ENCODE results near the gene ANKZF1. TPM values are rescaled to one million over a fixed set of nuclear protein-coding genes. Genes with fewer than 3 reads are reported as not detected.

ANKZF1 gene
- total and polyA plus RNA-seq, 10 of the 15 experiments (the other 5 are each of a cell fraction or from before 2014, with no cell fraction given): 3.1 to 104 (median 35.0) TPM

- no peak for TF ChIP-seq REST (IDR thresholded peaks at IDR 0.05; ENCODE audit: low read depth, low read length)
- no peak for TF ChIP-seq ZNF592 (IDR thresholded peaks at IDR 0.05)
- TF ChIP-seq CBX3 (IDR thresholded peaks at IDR 0.05; ENCODE audit: borderline replicate concordance, low read depth): no peak
- TF ChIP-seq SREBF1 (IDR thresholded peaks at IDR 0.05; ENCODE audit: low read length): no peak
- TF ChIP-seq BCL11A (IDR thresholded peaks at IDR 0.05; ENCODE audit: low read depth, low read length): no peak
- no peak for TF ChIP-seq USF1 (IDR thresholded peaks at IDR 0.05; ENCODE audit: borderline replicate concordance, extremely low read length, insufficient read depth, low read depth, low read length)
- no peak for TF ChIP-seq RAD21 (IDR thresholded peaks at IDR 0.05; ENCODE audit: insufficient read depth, low read depth, low read length)
- peak; percentile 50 for TF ChIP-seq HDAC6 (IDR thresholded peaks at IDR 0.05; ENCODE audit: unreplicated experiment)
- TF ChIP-seq ATF2 (IDR thresholded peaks at IDR 0.05; ENCODE audit: low read length): no peak
- TF ChIP-seq KAT2A (conservative IDR thresholded peaks at IDR 0.05; ENCODE audit: control insufficient read depth, low read depth, low read length): no peak
- TF ChIP-seq MXI1 (IDR thresholded peaks at IDR 0.05; ENCODE audit: low read depth, low read length): peak; percentile 80; the same call in 1 of the 2 replicates
- TF ChIP-seq CBX5 (IDR thresholded peaks at IDR 0.05; ENCODE audit: low read depth): no peak
- no peak for TF ChIP-seq CEBPB (IDR thresholded peaks at IDR 0.05; ENCODE audit: borderline replicate concordance in 1 of 2, low read depth in 2 of 2, low read length in 2 of 2)
- TF ChIP-seq PKNOX1 (IDR thresholded peaks at IDR 0.05): peak; percentile 63
- no peak for TF ChIP-seq USF2 (IDR thresholded peaks at IDR 0.05; ENCODE audit: borderline replicate concordance, low read depth, low read length)
- TF ChIP-seq RELA (IDR thresholded peaks at IDR 0.05; ENCODE audit: borderline replicate concordance, partially characterized antibody): no peak
These were observed 24.4 kb downstream of the ANKZF1 start, which contains the start of gene TUBA4A (continued) for GRCh38 chr2:219253753-219254589.
